ENCODE data around the gene EXT2. TPM values are rescaled to one million over a fixed set of nuclear protein-coding genes. Genes with fewer than 3 reads are reported as not detected.

The EXT2 gene
- total RNA-seq, 6 experiments from 2014 or later, result 105 to 130 (median 118) TPM

DNA sequence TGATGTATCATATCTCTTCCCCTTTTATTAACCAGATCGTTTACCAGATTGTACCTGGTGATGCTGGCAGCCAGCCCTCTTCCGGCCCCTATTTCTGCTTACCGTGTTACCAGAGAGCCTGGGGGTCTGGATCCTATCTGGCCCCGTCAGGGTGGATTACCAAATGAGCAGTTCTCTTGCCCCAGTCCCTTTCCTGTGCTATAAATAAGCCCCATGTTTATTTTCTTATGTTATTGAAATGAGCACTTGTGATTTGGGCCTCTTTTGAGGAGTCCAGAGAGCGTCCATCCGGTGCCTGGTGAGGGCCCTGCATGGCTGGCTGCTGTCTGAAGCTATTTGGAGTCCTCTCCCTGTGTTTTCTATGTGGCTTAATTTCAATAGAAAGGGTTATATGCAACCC lies 154.9 kb downstream of the EXT2 start:
- no peak for DNase-seq
- Mint-ChIP-seq H3K27me3 (ENCODE audit: insufficient read depth) (no peaks in the 10 kb centered on the region), H3K4me3 (no peak overlapping the region), H3K4me1 (ENCODE audit: low read depth) (peaks cover 23% of the 10 kb centered on the region), H3K9me3 (peaks cover 13% of the 10 kb centered on the region), H3K36me3 (ENCODE audit: low read depth) (peaks cover 35% of the 10 kb centered on the region), H3K27ac (no peak overlapping the region)
- TF ChIP-seq, protein P1, sequence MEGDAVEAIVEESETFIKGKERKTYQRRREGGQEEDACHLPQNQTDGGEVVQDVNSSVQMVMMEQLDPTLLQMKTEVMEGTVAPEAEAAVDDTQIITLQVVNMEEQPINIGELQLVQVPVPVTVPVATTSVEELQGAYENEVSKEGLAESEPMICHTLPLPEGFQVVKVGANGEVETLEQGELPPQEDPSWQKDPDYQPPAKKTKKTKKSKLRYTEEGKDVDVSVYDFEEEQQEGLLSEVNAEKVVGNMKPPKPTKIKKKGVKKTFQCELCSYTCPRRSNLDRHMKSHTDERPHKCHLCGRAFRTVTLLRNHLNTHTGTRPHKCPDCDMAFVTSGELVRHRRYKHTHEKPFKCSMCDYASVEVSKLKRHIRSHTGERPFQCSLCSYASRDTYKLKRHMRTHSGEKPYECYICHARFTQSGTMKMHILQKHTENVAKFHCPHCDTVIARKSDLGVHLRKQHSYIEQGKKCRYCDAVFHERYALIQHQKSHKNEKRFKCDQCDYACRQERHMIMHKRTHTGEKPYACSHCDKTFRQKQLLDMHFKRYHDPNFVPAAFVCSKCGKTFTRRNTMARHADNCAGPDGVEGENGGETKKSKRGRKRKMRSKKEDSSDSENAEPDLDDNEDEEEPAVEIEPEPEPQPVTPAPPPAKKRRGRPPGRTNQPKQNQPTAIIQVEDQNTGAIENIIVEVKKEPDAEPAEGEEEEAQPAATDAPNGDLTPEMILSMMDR (IDR thresholded peaks at IDR 0.05), result no peak

DNA sequence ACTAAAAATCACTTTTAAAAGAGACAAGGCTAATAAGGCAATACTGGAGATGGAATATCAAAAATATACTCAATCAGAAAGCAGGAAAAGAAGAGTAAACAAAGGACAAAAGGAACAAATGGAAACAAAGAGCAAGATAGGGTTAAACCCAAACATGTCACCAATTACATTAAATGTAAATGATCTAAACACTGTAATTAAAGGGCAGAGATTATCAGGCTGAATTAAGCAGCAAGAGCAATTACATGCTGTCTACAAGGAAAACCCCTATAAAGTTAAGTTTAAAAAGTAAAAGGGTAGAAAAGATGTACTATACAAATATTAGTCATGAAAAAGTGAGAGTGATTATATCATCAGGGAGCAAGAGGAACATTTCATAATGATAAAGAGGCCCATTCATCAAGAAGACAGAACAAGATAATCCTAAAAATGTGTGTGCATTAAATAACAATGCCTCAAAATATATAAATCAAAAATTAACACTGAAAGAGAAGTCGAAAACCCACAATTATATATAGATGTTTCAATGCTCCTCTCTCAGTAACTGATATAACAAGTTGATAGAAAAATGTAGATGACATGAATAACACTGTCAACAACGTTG lies 157.6 kb downstream of the EXT2 start:
- Mint-ChIP-seq H3K27ac (no peak overlapping the region), H3K4me1 (ENCODE audit: low read depth) (peaks cover 5% of the 10 kb centered on the region), H3K9me3 (peaks cover 13% of the 10 kb centered on the region), H3K36me3 (ENCODE audit: low read depth) (peaks cover 35% of the 10 kb centered on the region), H3K27me3 (ENCODE audit: insufficient read depth) (peaks cover 1% of the 10 kb centered on the region; the same call in 1 of the 2 replicates), H3K4me3 (no peak overlapping the region)
- TF ChIP-seq, protein P1 (IDR thresholded peaks at IDR 0.05), result no peak
- no peak for DNase-seq

DNA sequence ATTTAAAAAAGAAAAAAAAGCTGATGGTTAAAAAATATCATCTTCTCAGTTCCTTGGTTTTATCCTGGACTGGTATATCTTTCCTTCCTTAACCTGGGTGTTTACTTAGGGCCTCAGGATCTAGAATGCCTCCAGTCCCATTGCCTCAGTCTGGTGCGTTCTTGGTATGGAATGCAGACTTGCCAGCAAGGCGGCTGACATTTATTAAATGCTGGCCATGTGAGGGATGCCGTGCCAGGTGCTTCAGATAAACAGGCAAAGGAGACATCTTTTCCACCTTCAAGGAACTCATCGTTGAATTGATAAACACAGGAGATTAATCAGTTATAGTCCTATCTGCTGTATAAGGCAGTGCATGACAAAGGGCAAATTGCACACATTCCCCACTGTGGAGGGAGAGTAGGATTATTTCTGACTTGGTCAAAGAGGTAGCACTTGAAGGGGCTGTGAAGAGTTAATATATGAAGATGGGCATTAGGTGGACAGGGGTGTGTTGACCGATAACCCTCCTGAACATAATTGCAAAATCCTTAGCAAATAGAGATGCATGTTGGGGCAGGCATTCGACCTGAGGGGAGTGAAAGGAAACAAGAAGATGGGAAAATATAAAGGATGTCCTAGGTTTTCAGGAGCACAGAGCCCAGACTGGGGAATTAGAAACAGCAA lies 160.1 kb downstream of the EXT2 start:
- H3K4me1 Mint-ChIP-seq (ENCODE audit: low read depth), result peaks cover 16% of the 10 kb centered on the region
- H3K4me3 Mint-ChIP-seq, result no peak overlapping the region

DNA sequence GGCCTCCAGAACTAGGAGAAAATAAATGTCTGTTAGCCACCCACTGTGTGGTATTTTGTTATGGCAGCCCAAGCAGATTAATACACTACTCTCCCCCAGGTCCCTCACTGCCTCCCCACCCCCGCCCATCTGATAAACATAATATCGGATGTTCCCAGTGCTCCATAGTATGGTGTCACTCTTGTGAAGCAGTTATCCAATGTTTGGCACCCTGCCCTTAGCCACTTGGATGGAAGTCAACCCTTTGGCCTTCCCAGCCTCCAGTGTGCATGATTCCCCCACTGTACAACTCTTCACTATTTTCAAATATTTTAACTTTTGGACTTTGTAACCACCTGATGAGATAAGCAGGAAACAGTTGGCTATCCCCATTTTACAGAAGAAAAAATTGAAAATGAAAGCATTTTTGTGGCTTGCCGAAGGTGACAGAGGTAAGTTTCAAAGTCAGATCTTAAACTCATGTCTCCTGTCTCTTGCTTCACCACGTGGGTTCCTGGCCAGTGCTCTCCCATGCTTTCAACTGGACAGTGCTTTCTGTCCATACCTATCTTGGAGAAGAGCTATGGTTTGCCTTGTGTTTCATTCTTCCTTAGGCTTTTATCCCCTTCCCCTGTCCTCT lies 161.3 kb downstream of the EXT2 start:
- peaks cover 13% of the 10 kb centered on the region for H3K9me3 Mint-ChIP-seq
- no peak overlapping the region for H3K27ac Mint-ChIP-seq
- peaks cover 16% of the 10 kb centered on the region for H3K4me1 Mint-ChIP-seq (ENCODE audit: low read depth)
- TF ChIP-seq, protein P1 (IDR thresholded peaks at IDR 0.05), result no peak
- no peak for DNase-seq
- peaks cover 1% of the 10 kb centered on the region; the same call in 1 of the 2 replicates for H3K27me3 Mint-ChIP-seq (ENCODE audit: insufficient read depth)
- peaks cover 21% of the 10 kb centered on the region for H3K36me3 Mint-ChIP-seq (ENCODE audit: low read depth)
- H3K4me3 Mint-ChIP-seq, result no peak overlapping the region

More for the DNA sequence above, 160.1 kb downstream of the EXT2 start:
- H3K36me3 Mint-ChIP-seq (ENCODE audit: low read depth), result peaks cover 30% of the 10 kb centered on the region
- peaks cover 13% of the 10 kb centered on the region for H3K9me3 Mint-ChIP-seq
- DNase-seq, result no peak
- H3K27ac Mint-ChIP-seq, result no peak overlapping the region
- peaks cover 1% of the 10 kb centered on the region; the same call in 1 of the 2 replicates for H3K27me3 Mint-ChIP-seq (ENCODE audit: insufficient read depth)
- TF ChIP-seq, protein P1 (IDR thresholded peaks at IDR 0.05), result no peak

DNA sequence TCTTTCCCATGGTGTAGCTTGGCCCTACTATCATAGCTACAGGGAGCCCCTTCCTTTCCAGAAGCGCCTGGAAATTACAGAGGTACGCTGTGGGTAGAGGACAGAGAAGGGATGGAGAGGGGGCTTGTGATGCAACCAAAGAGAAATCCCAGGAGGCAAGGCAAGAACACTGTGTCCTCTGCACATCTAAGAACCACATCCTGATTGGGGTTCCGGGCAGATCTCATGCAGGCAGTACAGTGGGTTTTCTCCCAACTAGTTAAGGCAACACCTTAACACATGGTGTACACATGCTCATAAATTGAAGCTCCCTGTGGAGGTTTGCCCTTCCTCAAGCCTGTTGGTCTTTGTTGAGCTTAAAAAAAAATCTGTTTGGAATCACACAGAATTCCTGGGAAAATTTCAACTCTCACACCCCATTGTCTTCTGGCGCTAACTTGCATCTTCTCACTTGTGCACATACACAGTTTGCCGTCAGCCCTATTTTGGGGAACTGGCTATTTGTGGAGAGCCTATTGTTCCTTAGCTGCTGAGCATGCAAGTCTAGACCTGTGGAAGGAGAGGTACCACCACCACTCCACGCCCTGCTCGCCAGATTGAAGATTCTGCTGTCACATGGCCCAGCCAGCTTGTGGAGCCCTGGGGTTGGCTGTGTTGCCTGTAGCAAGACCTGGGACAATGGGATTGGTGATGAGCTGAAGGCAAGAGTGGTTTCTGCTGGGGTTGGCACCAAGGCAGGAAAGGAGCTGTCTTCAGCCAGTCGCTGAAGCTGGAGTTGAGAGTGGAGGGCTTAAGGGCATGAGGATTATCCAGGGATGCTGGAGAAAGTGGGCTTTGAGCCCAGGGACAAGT lies 162.1 kb downstream of the EXT2 start:
- H3K27me3 Mint-ChIP-seq (ENCODE audit: insufficient read depth), result peaks cover 2% of the 10 kb centered on the region; the same call in 1 of the 2 replicates
- H3K4me3 Mint-ChIP-seq, result no peak overlapping the region
- no peak for DNase-seq
- peaks cover 13% of the 10 kb centered on the region for H3K36me3 Mint-ChIP-seq (ENCODE audit: low read depth)
- TF ChIP-seq, protein P1 (IDR thresholded peaks at IDR 0.05), result no peak
- H3K27ac Mint-ChIP-seq, result no peak overlapping the region
- peaks cover 5% of the 10 kb centered on the region for H3K9me3 Mint-ChIP-seq
- H3K4me1 Mint-ChIP-seq (ENCODE audit: low read depth), result peaks cover 22% of the 10 kb centered on the region

Measured in HFFc6 (cell line).